ENCODE measurements around the gene FITM1.

FITM1 gene

DNA sequence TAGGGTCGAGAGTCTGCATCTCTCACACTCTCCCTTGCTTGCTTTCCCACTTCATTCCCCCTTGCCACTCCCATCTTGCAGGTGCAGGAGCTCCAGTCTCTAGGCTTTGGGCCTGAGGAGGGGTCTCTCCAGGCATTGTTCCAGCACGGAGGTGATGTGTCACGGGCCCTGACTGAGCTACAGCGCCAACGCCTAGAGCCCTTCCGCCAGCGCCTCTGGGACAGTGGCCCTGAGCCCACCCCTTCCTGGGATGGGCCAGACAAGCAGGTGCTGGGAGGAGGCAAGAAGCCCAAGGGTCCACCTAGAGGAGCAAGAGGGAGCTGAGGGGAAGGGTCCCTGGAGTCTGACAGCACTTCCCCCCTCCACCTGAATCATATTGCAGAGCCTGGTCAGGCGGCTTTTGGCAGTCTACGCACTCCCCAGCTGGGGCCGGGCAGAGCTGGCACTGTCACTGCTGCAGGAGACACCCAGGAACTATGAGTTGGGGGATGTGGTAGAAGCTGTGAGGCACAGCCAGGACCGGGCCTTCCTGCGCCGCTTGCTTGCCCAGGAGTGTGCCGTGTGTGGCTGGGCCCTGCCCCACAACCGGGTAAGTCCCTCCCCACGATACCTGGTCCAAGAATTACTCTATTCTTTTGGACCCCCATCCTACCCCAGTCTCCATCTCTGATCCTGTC lies 21.1 kb downstream of the FITM1 start:
- Histone ChIP-seq H3K4me2 (ENCODE audit: low read depth, low read length) (no peak overlapping the region), H3K27me3 (replicated peaks; ENCODE audit: insufficient read depth, low read length) (no peaks in the 10 kb centered on the region), H3K9ac (ENCODE audit: low read length) (no peak overlapping the region), H2AFZ (ENCODE audit: low read length) (no peak overlapping the region), H3K9me3 (replicated peaks; ENCODE audit: insufficient read depth, low read length) (no peaks in the 10 kb centered on the region), H3K4me1 (ENCODE audit: low read length) (peaks cover 7% of the 10 kb centered on the region), H3K4me3 (ENCODE audit: low read length) (no peak overlapping the region), H3K36me3 (replicated peaks; ENCODE audit: insufficient read depth, low read length) (no peaks in the 10 kb centered on the region), H3K9me2 (replicated peaks; ENCODE audit: insufficient read depth, low read length) (no peaks in the 10 kb centered on the region), H4K20me1 (ENCODE audit: insufficient read depth, low read length) (no peaks in the 10 kb centered on the region), H3K27ac (ENCODE audit: low read length) (no peak overlapping the region), H3F3A (ENCODE audit: insufficient read depth, low read length) (peaks cover 5% of the 10 kb centered on the region; the same call in 1 of the 2 replicates), H3K79me2 (ENCODE audit: low read length) (peaks cover 20% of the 10 kb centered on the region)
- DNase-seq = no peak
- TF ChIP-seq EZH2 (optimal IDR thresholded peaks at IDR 0.05; ENCODE audit: low read depth, low read length) (no peak), EZH2phosphoT487 (IDR thresholded peaks at IDR 0.05; ENCODE audit: low read length) (no peak), CTCF (IDR thresholded peaks at IDR 0.05; ENCODE audit: low read length) (no peak)

- H3K4me2 ChIP-seq (ENCODE audit: low read depth, low read length) = no peak overlapping the region
- TF ChIP-seq CTCF (IDR thresholded peaks at IDR 0.05; ENCODE audit: low read length) (no peak), EZH2 (optimal IDR thresholded peaks at IDR 0.05; ENCODE audit: low read depth, low read length) (no peak), EZH2phosphoT487 (IDR thresholded peaks at IDR 0.05; ENCODE audit: low read length) (no peak)
- no peak overlapping the region for H3K4me3 ChIP-seq (ENCODE audit: low read length)
- no peak overlapping the region for H2AFZ ChIP-seq (ENCODE audit: low read length)
- H3K79me2 ChIP-seq (ENCODE audit: low read length) = no peaks in the 10 kb centered on the region
- no peak overlapping the region for H3K9ac ChIP-seq (ENCODE audit: low read length)
- DNase-seq = no peak
- no peak overlapping the region for H3K27ac ChIP-seq (ENCODE audit: low read length)
- H3K4me1 ChIP-seq (ENCODE audit: low read length) = no peaks in the 10 kb centered on the region
- H3K9me3 ChIP-seq (replicated peaks; ENCODE audit: insufficient read depth, low read length) = no peaks in the 10 kb centered on the region
- H4K20me1 ChIP-seq (ENCODE audit: insufficient read depth, low read length) = no peaks in the 10 kb centered on the region
- no peaks in the 10 kb centered on the region for H3K27me3 ChIP-seq (replicated peaks; ENCODE audit: insufficient read depth, low read length)
- H3K36me3 ChIP-seq (replicated peaks; ENCODE audit: insufficient read depth, low read length) = no peaks in the 10 kb centered on the region
- H3F3A ChIP-seq (ENCODE audit: insufficient read depth, low read length) = no peaks in the 10 kb centered on the region
- H3K9me2 ChIP-seq (replicated peaks; ENCODE audit: insufficient read depth, low read length) = no peaks in the 10 kb centered on the region
These were observed 24.6 kb downstream of the FITM1 start for GRCh38 chr14:24155100-24155499.

- no peaks in the 10 kb centered on the region for H3K36me3 ChIP-seq (replicated peaks; ENCODE audit: insufficient read depth, low read length)
- no peak for TF ChIP-seq CTCF (IDR thresholded peaks at IDR 0.05; ENCODE audit: low read length)
- TF ChIP-seq EZH2 (optimal IDR thresholded peaks at IDR 0.05; ENCODE audit: low read depth, low read length) = no peak
- TF ChIP-seq EZH2phosphoT487 (IDR thresholded peaks at IDR 0.05; ENCODE audit: low read length) = no peak
- H3K9me2 ChIP-seq (replicated peaks; ENCODE audit: insufficient read depth, low read length) = no peaks in the 10 kb centered on the region
- H3F3A ChIP-seq (ENCODE audit: insufficient read depth, low read length) = no peaks in the 10 kb centered on the region
- no peak overlapping the region for H3K4me3 ChIP-seq (ENCODE audit: low read length)
- no peaks in the 10 kb centered on the region for H3K9me3 ChIP-seq (replicated peaks; ENCODE audit: insufficient read depth, low read length)
- peaks cover 7% of the 10 kb centered on the region for H3K79me2 ChIP-seq (ENCODE audit: low read length)
- no peak overlapping the region for H3K9ac ChIP-seq (ENCODE audit: low read length)
- H3K27me3 ChIP-seq (replicated peaks; ENCODE audit: insufficient read depth, low read length) = no peaks in the 10 kb centered on the region
- no peaks in the 10 kb centered on the region for H3K4me1 ChIP-seq (ENCODE audit: low read length)
- DNase-seq = no peak
- H2AFZ ChIP-seq (ENCODE audit: low read length) = no peak overlapping the region
- no peak overlapping the region for H3K27ac ChIP-seq (ENCODE audit: low read length)
- no peaks in the 10 kb centered on the region for H4K20me1 ChIP-seq (ENCODE audit: insufficient read depth, low read length)
- H3K4me2 ChIP-seq (ENCODE audit: low read depth, low read length) = no peak overlapping the region
These were observed 26.4 kb downstream of the FITM1 start for GRCh38 chr14:24156840-24157239.
